ENCODE data around the gene IFT74. TPM values are rescaled to one million over a fixed set of nuclear protein-coding genes. Genes with fewer than 3 reads are reported as not detected.

The IFT74 gene
- total RNA-seq, 1 experiment from 2014 or later, result 15.2 TPM

DNA sequence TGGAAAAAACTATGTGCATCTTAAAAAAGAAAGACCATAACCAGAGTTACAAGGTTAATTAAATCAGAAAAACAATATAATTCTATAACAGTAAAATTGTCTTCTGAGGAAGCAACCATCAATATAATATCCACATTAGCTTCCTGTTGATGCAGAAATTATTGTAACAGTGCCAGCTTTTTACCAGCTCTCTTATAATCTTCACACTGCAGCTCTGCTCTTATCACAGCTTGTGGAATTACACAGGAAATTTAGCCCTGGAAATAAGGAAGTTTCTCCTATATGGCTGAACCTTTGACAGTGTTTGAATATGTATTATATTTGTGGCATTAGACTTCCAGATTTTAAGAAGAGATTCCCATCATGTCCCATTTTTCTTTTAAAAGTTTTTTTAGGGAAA, 103.7 kb downstream of the IFT74 start (continued):
- TF ChIP-seq, protein P1, sequence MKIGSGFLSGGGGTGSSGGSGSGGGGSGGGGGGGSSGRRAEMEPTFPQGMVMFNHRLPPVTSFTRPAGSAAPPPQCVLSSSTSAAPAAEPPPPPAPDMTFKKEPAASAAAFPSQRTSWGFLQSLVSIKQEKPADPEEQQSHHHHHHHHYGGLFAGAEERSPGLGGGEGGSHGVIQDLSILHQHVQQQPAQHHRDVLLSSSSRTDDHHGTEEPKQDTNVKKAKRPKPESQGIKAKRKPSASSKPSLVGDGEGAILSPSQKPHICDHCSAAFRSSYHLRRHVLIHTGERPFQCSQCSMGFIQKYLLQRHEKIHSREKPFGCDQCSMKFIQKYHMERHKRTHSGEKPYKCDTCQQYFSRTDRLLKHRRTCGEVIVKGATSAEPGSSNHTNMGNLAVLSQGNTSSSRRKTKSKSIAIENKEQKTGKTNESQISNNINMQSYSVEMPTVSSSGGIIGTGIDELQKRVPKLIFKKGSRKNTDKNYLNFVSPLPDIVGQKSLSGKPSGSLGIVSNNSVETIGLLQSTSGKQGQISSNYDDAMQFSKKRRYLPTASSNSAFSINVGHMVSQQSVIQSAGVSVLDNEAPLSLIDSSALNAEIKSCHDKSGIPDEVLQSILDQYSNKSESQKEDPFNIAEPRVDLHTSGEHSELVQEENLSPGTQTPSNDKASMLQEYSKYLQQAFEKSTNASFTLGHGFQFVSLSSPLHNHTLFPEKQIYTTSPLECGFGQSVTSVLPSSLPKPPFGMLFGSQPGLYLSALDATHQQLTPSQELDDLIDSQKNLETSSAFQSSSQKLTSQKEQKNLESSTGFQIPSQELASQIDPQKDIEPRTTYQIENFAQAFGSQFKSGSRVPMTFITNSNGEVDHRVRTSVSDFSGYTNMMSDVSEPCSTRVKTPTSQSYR (CRISPR knock-in tag; IDR thresholded peaks at IDR 0.05), result no peak
- no peak for TF ChIP-seq SMAD4 (CRISPR knock-in tag; IDR thresholded peaks at IDR 0.05)

DNA sequence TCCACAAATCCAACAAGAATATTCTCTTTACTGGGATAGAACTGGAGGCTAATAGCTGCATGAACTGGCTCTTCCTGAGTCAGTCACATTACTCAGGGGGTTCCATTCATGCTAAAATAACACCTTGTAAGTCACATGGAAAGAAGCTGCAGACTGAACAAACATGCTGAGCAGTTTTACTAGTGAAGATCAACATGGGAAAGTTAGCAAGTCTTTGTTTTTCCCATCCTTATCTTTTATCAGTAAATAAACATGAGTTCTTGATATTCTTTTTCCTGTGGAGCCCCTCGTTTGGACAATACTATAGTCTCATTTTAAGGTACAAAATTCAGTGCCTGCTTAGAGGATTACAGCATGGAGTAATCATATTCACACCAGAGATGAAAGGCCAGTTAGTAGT, 109.1 kb downstream of the IFT74 start:
- Mint-ChIP-seq H3K9me3 (no peaks in the 10 kb centered on the region), H3K27ac (no peak overlapping the region), H3K27me3 (ENCODE audit: low read depth) (no peaks in the 10 kb centered on the region), H3K4me3 (no peak overlapping the region), H3K4me1 (no peaks in the 10 kb centered on the region), H3K36me3 (no peaks in the 10 kb centered on the region)
- CTCF ChIA-PET, result interaction anchor here (0.6 kb wide), 1 partner anchor 218 kb away, joined by 3 read pairs; no protein-coding TSS in a partner anchor
- POLR2A ChIA-PET, result no interaction called here
- no peak for ATAC-seq
- no peak for TF ChIP-seq SOX15 (CRISPR knock-in tag; IDR thresholded peaks at IDR 0.05)
- TF ChIP-seq EMX1 (CRISPR knock-in tag; IDR thresholded peaks at IDR 0.05), result no peak
- no peak for TF ChIP-seq SMAD3 (CRISPR knock-in tag; IDR thresholded peaks at IDR 0.05; ENCODE audit: borderline replicate concordance)
- DNase-seq (ENCODE audit: low spot score), result no peak

DNA sequence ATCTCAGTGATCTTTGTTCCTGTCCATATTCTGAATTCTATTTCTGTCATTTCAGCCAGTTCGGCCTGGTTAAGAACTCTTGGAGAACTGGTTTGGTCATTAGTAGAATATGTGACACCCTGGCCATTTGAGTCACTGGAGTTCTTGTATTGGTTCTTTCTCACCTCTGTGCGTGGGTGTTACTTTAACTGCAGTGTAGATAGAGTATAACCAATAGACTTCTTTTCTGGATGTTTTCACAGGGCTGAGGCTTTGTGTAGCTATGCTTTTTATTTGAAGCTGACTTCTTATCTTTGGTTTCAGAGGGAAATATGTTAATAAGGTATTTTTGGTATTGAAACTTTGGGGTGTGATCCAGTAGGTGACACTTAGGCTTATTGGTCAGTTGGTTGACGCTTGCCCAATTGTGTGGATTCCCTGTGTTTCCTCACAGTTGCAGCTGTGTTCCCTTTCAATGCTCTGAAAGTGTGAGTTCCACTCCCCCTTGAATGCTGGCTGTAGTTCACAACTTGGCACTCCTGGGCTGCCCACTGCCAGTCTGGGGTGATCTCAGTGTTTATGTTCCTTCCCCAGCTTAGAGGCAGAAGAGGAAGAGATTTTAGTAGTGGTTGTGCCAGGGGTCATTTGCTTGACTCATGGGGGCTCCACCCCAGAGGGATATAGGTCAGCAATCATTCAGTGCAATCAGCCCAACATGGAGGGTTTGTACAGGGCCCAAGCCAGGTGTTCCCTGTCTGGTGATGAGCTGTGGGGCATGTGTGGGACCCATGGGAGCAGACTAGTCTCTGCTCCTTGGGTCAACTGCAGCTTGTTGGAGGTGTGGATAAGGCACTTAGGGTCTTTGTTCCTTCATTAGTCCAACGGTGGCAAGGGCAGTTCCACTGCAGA, 117.9 kb downstream of the IFT74 start:
- H3K4me3 Mint-ChIP-seq, result no peak overlapping the region
- peaks cover 7% of the 10 kb centered on the region for H3K9me3 Mint-ChIP-seq
- POLR2A ChIA-PET, result no interaction called here
- H3K4me1 Mint-ChIP-seq, result peaks cover 8% of the 10 kb centered on the region
- ATAC-seq, result no peak
- no peak overlapping the region; the same call in 1 of the 2 replicates for H3K27ac Mint-ChIP-seq
- H3K27me3 Mint-ChIP-seq (ENCODE audit: low read depth), result no peaks in the 10 kb centered on the region
- CTCF ChIA-PET, result no interaction called here
- no peak for DNase-seq (ENCODE audit: low spot score)
- peaks cover 3% of the 10 kb centered on the region for H3K36me3 Mint-ChIP-seq
- TF ChIP-seq, protein P1 (CRISPR knock-in tag; IDR thresholded peaks at IDR 0.05), result no peak
- TF ChIP-seq, protein P2, sequence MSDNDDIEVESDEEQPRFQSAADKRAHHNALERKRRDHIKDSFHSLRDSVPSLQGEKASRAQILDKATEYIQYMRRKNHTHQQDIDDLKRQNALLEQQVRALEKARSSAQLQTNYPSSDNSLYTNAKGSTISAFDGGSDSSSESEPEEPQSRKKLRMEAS (CRISPR knock-in tag; IDR thresholded peaks at IDR 0.05), result no peak
- TF ChIP-seq NFYB (CRISPR knock-in tag; conservative IDR thresholded peaks at IDR 0.05; ENCODE audit: low read depth), result no peak
- no peak for TF ChIP-seq IRF2 (CRISPR knock-in tag; IDR thresholded peaks at IDR 0.05; ENCODE audit: borderline replicate concordance, low read depth)
- no peak for TF ChIP-seq RELA (CRISPR knock-in tag; IDR thresholded peaks at IDR 0.05; ENCODE audit: borderline replicate concordance)
- TF ChIP-seq, protein P3, sequence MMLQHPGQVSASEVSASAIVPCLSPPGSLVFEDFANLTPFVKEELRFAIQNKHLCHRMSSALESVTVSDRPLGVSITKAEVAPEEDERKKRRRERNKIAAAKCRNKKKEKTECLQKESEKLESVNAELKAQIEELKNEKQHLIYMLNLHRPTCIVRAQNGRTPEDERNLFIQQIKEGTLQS (CRISPR knock-in tag; conservative IDR thresholded peaks at IDR 0.05), result no peak
- TF ChIP-seq, protein P4, sequence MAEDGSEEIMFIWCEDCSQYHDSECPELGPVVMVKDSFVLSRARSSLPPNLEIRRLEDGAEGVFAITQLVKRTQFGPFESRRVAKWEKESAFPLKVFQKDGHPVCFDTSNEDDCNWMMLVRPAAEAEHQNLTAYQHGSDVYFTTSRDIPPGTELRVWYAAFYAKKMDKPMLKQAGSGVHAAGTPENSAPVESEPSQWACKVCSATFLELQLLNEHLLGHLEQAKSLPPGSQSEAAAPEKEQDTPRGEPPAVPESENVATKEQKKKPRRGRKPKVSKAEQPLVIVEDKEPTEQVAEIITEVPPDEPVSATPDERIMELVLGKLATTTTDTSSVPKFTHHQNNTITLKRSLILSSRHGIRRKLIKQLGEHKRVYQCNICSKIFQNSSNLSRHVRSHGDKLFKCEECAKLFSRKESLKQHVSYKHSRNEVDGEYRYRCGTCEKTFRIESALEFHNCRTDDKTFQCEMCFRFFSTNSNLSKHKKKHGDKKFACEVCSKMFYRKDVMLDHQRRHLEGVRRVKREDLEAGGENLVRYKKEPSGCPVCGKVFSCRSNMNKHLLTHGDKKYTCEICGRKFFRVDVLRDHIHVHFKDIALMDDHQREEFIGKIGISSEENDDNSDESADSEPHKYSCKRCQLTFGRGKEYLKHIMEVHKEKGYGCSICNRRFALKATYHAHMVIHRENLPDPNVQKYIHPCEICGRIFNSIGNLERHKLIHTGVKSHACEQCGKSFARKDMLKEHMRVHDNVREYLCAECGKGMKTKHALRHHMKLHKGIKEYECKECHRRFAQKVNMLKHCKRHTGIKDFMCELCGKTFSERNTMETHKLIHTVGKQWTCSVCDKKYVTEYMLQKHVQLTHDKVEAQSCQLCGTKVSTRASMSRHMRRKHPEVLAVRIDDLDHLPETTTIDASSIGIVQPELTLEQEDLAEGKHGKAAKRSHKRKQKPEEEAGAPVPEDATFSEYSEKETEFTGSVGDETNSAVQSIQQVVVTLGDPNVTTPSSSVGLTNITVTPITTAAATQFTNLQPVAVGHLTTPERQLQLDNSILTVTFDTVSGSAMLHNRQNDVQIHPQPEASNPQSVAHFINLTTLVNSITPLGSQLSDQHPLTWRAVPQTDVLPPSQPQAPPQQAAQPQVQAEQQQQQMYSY (CRISPR knock-in tag; IDR thresholded peaks at IDR 0.05), result no peak
- no peak for TF ChIP-seq FOXK1 (CRISPR knock-in tag; IDR thresholded peaks at IDR 0.05)
- TF ChIP-seq, protein P5, sequence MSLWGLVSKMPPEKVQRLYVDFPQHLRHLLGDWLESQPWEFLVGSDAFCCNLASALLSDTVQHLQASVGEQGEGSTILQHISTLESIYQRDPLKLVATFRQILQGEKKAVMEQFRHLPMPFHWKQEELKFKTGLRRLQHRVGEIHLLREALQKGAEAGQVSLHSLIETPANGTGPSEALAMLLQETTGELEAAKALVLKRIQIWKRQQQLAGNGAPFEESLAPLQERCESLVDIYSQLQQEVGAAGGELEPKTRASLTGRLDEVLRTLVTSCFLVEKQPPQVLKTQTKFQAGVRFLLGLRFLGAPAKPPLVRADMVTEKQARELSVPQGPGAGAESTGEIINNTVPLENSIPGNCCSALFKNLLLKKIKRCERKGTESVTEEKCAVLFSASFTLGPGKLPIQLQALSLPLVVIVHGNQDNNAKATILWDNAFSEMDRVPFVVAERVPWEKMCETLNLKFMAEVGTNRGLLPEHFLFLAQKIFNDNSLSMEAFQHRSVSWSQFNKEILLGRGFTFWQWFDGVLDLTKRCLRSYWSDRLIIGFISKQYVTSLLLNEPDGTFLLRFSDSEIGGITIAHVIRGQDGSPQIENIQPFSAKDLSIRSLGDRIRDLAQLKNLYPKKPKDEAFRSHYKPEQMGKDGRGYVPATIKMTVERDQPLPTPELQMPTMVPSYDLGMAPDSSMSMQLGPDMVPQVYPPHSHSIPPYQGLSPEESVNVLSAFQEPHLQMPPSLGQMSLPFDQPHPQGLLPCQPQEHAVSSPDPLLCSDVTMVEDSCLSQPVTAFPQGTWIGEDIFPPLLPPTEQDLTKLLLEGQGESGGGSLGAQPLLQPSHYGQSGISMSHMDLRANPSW (CRISPR knock-in tag; conservative IDR thresholded peaks at IDR 0.05; ENCODE audit: low read depth), result no peak
- TF ChIP-seq NR1H2 (CRISPR knock-in tag; IDR thresholded peaks at IDR 0.05), result no peak
- TF ChIP-seq SP1 (CRISPR knock-in tag; conservative IDR thresholded peaks at IDR 0.05), result no peak
- TF ChIP-seq, protein P6, sequence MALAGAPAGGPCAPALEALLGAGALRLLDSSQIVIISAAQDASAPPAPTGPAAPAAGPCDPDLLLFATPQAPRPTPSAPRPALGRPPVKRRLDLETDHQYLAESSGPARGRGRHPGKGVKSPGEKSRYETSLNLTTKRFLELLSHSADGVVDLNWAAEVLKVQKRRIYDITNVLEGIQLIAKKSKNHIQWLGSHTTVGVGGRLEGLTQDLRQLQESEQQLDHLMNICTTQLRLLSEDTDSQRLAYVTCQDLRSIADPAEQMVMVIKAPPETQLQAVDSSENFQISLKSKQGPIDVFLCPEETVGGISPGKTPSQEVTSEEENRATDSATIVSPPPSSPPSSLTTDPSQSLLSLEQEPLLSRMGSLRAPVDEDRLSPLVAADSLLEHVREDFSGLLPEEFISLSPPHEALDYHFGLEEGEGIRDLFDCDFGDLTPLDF (CRISPR knock-in tag; IDR thresholded peaks at IDR 0.05), result no peak
- TF ChIP-seq, protein P7, sequence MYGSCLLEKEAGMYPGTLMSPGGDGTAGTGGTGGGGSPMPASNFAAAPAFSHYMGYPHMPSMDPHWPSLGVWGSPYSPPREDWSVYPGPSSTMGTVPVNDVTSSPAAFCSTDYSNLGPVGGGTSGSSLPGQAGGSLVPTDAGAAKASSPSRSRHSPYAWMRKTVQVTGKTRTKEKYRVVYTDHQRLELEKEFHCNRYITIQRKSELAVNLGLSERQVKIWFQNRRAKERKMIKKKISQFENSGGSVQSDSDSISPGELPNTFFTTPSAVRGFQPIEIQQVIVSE (CRISPR knock-in tag; IDR thresholded peaks at IDR 0.05; ENCODE audit: borderline replicate concordance), result no peak

Measured in WTC11 (cell line).